ENCODE measurements around the gene PDLIM5.
"Not testable (repeated sequence)": the region's sequence is repeated elsewhere in the genome, so short reads cannot be mapped to it uniquely, and the experiment has no call there.

PDLIM5 gene

GRCh38 chr4:94531991-94532789 is 80.4 kb downstream of the PDLIM5 start:
- no peak for DNase-seq

- peak; percentile 52 for DNase-seq
These were observed 81.9 kb downstream of the PDLIM5 start for GRCh38 chr4:94533405-94534223.

DNA sequence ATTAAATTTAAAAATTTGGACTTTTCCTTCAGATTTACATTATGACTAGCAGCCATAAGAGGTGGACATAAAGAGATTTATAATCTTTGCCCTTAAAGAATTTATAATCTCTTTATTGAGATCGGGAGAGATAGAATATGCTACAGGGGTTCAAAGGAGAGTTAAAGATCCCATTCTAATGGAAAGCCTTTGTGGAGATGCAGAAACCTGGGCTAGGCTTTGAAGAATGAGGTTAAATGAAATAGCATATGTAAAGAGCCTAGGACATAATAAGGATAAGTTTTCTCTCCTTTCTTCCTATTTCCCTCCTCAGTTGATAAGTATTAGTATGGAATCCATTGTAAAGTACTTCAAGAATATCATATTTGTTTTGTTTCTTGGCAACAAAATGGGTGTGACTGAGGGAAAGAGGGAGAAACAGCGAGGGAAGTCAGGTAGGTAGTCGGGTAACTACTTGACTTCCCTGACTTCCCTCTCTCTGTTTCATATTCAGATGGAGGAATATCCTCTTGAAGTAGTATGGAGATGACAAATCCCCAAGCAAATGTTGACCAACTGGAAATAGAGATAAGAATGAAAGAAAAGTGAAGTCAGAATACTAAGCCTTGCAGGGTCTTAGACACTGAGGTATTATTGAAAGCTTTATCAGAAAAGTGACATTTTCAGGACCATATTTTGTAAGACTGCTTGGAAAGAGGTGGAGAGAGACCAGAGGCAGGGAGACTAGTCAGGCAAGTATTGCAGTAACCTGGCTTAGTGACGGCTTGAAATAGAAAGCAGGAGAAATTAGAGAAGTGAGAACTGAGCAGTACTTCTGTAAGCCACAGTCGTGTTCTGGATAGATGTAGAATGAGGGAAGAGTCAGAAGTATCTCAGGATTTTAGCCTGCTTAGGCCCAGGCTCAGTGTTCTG is 82.9 kb downstream of the PDLIM5 start:
- DNase-seq: no peak

- DNase-seq: peak; percentile 86
These were observed 84.3 kb downstream of the PDLIM5 start for GRCh38 chr4:94536049-94536448.

- no peak for DNase-seq
These were observed 85.1 kb downstream of the PDLIM5 start for GRCh38 chr4:94536649-94537469.

- peak; percentile 45 for DNase-seq
These were observed 86.3 kb downstream of the PDLIM5 start for GRCh38 chr4:94537921-94538628.

DNA sequence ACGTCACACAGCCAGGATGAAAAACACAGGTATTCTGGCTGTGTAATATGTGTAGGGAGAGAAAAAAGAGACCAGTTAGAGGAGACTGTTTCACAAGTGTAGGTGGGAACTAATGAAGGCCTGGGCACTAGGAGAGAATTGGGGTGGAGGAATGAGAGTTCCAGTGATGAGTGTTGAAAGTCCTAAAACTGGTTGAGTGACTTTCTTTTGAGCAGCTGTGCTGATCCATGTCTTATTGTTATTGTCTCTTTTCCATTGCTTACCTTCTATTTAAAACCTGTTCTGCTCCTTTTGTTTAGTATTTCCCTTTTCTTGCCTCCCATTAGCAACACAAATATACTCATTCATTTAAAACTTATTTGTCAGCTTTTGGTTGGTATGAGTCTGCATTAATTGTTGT is 88.7 kb downstream of the PDLIM5 start:
- DNase-seq: no peak

DNA sequence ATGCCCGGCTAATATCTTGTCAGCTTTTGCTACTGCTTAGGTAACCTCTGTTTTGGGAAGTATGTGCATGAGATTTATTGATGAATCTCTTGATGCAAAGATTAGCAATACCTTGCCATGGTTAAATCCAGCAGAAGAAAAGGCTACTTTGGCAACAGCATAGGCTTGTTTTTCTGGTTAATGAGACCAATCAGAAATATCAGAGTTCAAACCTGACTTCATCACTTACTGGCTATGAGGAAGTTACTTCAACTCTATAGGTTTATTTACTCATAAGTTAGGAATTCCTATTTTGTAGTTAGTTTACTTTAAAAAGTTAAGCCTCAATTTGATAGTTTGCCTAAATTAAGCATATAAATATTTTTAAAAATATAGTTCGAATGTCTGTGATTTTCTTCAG is 93.1 kb downstream of the PDLIM5 start:
- no peak for DNase-seq

GRCh38 chr4:94545296-94545695 is 93.6 kb downstream of the PDLIM5 start:
- DNase-seq: no peak

DNA sequence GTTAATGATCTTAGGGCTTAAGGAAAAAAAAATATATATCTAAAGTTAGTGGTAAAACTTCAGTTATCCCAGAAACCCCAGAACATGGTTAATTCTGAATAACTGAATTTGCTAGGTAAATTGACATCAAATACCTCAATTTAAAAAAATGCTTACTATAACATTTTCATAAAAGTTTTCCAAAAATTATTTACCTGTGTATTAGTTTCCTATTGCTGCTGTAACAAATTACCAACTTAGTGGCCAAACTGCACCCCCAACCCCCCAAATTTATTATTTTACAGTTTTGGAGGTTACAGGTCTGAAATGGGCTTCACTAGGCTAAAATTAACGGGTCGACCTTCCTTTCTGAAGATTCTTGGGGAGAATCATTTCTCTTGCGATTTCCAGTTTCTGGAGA is 95.2 kb downstream of the PDLIM5 start:
- no peak for DNase-seq

DNA sequence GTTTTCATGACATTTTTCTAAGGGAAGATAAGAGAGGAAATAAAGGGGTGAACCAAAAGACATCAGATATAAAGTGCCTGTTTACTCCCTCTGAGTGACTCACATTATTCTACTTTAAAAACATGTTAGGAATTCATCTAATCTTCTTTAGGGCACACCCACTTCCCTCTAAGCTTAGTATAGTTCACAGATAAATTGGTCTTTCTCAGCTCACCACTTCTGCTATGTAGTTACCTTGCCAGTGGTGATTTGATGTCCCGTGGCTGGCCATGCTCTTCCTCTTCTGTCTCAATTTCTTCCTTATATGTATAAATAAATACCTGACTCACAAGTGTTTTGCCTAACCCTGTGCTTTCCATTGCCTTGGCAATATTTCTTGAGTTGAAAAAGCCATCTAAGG is 96.8 kb downstream of the PDLIM5 start:
- DNase-seq: peak; percentile 39

- no peak for DNase-seq
These were observed 98.6 kb downstream of the PDLIM5 start for GRCh38 chr4:94550352-94550751.

- no peak for DNase-seq
These were observed 99.1 kb downstream of the PDLIM5 start for GRCh38 chr4:94550851-94551250.

DNA sequence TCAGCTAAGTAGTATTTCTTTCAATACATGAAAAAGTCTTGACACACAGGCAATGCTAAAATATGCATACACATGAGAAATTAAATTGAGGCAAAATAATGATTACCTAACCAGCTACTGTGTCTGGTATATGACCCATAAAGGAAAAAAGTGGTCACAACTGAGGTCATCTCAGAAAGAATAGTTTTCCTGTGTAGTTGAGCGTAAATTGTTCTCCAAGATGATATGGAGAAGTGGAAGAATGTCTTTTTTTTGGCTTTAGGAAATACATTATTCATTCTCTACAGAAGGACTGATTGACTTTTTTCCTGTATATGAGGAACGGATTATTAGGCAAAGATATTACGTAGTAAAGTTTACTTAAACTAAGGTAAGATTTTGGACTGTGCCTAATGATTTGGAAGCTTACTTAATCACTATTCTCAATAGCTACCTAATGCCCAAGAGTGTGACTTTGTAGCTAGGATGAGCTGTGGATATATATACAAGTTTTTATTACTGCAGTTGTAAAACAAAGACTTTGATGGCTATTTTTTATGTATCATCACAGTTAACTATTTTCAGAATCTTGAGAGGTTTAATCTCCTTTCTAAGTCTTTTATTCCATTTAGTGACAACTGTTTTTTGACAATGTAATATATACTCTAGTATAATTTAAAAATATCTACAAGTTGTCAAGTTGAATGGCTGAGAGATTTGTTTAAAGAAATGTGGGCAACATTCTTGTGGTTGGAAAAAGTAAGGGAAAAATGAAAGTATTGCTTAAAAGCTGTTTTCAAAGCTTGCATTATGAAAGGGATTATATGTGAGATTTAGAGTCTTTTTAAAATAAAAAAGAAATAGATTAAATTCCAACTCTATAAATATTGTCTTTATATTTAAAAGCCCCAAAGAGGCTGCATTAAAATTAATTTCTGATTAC is 100.2 kb downstream of the PDLIM5 start:
- DNase-seq: no peak

DNA sequence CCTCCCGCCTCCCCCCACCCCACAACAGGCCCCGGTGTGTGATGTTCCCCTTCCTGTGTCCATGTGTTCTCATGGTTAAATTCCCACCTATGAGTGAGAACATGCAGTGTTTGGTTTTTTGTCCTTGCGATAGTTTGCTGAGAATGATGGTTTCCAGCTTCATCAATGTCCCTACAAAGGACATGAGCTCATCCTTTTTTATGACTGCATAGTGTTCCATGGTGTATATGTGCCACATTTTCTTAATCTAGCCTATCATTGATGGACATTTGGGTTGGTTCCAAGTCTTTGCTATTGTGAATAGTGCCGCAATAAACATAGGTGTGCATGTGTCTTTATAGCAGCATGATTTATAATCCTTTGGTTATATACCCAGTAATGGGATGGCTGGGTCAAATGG is 104.3 kb downstream of the PDLIM5 start:
- DNase-seq: not testable (repeated sequence)

DNA sequence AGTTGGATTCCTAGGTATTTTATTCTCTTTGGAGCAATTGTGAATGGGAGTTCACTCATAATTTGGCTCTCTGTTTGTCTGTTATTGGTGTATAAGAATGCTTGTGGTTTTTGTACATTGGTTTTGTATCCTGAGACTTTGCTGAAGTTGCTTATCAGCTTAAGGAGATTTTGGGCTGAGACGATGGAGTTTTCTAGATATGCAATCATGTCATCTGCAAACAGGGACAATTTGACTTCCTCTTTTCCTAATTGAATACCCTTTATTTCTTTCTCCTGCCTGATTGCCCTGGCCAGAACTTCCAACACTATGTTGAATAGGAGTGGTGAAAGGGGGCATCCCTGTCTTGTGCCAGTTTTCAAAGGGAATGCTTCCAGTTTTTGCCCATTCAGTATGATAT is 105.9 kb downstream of the PDLIM5 start:
- not testable (repeated sequence) for DNase-seq

DNA sequence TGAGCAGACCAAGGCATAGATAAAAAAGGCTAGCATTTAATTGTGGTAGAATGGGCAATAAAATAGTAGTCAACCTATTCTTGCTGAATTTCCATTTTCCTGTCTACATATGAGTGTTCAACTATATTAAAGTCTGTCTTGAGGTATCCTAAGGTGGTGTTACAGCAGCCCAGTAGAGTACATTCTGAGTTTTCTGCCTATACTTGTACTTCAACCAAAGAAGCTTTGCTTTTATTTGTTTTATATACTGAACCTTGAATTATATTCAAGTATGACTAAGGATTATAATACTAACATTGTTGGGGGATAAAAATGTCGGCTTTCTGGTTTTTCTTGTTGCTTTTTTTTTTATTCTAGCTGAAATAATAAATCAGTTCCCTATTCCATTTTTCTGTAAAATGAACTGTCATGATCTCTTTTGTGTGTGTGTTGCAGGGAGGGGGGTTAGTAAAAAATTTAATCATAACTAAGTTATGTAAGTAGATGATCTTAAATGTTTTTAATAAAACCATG is 106.7 kb downstream of the PDLIM5 start:
- DNase-seq: no peak

GRCh38 chr4:94559351-94559806 is 107.6 kb downstream of the PDLIM5 start:
- DNase-seq: no peak

DNA sequence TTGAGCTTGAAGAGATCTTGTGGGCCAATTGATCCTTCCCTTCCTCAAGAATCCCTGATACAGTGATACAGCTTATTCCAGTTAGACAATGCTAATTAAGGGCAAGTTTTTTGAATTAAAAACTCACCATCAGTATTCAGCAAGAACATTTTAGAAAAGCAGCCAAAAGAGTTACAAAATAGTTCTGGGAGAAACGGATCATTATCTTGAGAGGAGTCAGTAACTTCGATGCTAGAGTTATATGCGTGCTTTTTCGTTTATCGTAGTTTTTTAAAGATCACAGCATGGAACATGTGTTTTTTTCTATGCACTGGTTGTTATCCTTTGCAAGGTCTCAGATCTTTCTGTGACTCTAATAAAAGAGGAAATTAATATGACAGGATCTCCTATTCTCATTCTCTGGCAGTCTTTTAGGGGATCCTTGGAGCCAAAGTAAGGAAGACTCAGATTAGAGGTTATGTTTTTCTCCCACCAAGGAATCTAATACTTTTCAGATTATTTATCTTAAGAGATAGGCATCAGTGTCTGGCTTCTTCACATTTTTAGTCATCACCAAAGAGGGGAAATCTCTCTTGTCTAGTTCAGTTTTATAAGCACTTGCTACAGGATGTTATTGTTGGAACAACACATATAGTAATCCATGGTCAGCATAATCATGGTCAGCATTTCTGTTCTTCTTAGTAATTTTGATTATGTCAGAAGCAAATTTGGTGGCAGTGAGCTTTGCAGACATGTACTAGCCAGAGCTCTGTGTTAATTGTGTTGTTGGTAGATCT is 109.7 kb downstream of the PDLIM5 start:
- no peak for DNase-seq
